Tibial artery (tissue), 4 donors: ENCODE measurements around the gene ENAH.
"Not testable (repeated sequence)": the region's sequence is repeated elsewhere in the genome, so short reads cannot be mapped to it uniquely, and the experiment has no call there.

Experiments
- DNase-seq, 2 donors: peaks; one replicate each; pipeline ENCODE4 v3.0.0-alpha.2; 2019
- H3K27ac ChIP-seq, 2 donors: fragments of 200-600 bp; sonication (generic) in 1 of 2; 1 replicate in 1 of 2; 2 replicates in 1 of 2; pipeline ENCODE4 v1.5.1; 2018 to 2019; ENCODE audit warnings: mild to moderate bottlenecking in 1 of 2
- H3K27me3 ChIP-seq, 2 donors: fragments of 200-600 bp; sonication (generic) in 1 of 2; one replicate each; pipeline versions ENCODE4 v1.5.1 to v1.6.0; 2016 to 2019
- H3K36me3 ChIP-seq, 3 donors: fragments of 200-600 bp; sonication (generic) in 2 of 3; one replicate each; pipeline ENCODE4 v1.5.1; 2016 to 2019; ENCODE audit warnings: mild to moderate bottlenecking in 2 of 3
- H3K4me1 ChIP-seq, 4 donors: fragments of 200-600 bp; sonication (generic) in 2 of 4; 1 replicate in 3 of 4; 2 replicates in 1 of 4; pipeline ENCODE4 v1.5.1; 2016 to 2019
- H3K4me3 ChIP-seq, 2 donors: fragments of 200-600 bp; sonication (generic) in 1 of 2; 1 replicate in 1 of 2; 2 replicates in 1 of 2; pipeline ENCODE4 v1.5.1; 2018 to 2019; ENCODE audit warnings: mild to moderate bottlenecking in 2 of 2
- H3K9me3 ChIP-seq, 3 donors: fragments of 200-600 bp; sonication (generic) in 1 of 3; one replicate each; pipeline ENCODE4 v1.5.1; 2016 to 2019
- CTCF ChIP-seq, 2 experiments: fragments of 200-600 bp in 1 of 2; fragments of 450-650 bp in 1 of 2; IDR thresholded peaks; one replicate each; pipeline ENCODE4 v1.5.1; 2017 to 2019; ENCODE audit warnings: antibody characterized with exemption in 2 of 2, mild to moderate bottlenecking in 1 of 2, moderate library complexity in 1 of 2
- intact Hi-C: fragments of 100-400 bp; cut with DNase I; formaldehyde crosslinking; loops from one replicate; pipeline ENCODE4 v1.15.0; 2023; ENCODE audit warnings: low total_unique reads

Gene ENAH

GRCh38 chr1:225617479-225617878 lies 35.4 kb downstream of the ENAH start:
- H3K4me3 ChIP-seq = no peak overlapping the region
- peak overlapping the region in 1 of 2 donors; percentile 1 for H3K27ac ChIP-seq
- no peak for DNase-seq
- H3K9me3 ChIP-seq = no peaks in the 10 kb centered on the region
- TF ChIP-seq CTCF (IDR thresholded peaks at IDR 0.05) = no peak
- intact Hi-C loops = no loop called here
- no peaks in the 10 kb centered on the region for H3K27me3 ChIP-seq
- no peaks in the 10 kb centered on the region for H3K36me3 ChIP-seq
- H3K4me1 ChIP-seq = peaks cover 0 to 53% (median 11%) of the 10 kb centered on the region in 4 donors

- DNase-seq, intact Hi-C loops, H3K4me3 ChIP-seq, H3K27me3 ChIP-seq, H3K36me3 ChIP-seq, H3K9me3 ChIP-seq, H3K27ac ChIP-seq: not testable (repeated sequence)
- peaks cover 0 to 72% (median 20%) of the 10 kb centered on the region in 4 donors for H3K4me1 ChIP-seq
Measured at GRCh38 chr1:225615403-225615790, 37.5 kb downstream of the ENAH start.

- intact Hi-C loops = no loop called here
- Histone ChIP-seq H3K4me3 (no peak overlapping the region), H3K27me3 (no peaks in the 10 kb centered on the region), H3K4me1 (peaks cover 0 to 75% (median 16%) of the 10 kb centered on the region in 4 donors), H3K27ac (peak overlapping the region; percentile 57 to 60), H3K9me3 (no peaks in the 10 kb centered on the region), H3K36me3 (no peaks in the 10 kb centered on the region)
- no peak for DNase-seq
- no peak for TF ChIP-seq CTCF (IDR thresholded peaks at IDR 0.05)
Measured at GRCh38 chr1:225613006-225613405, 39.9 kb downstream of the ENAH start.

GRCh38 chr1:225612287-225612686 lies 40.6 kb downstream of the ENAH start:
- no peak overlapping the region for H3K4me3 ChIP-seq
- H3K27me3 ChIP-seq = no peaks in the 10 kb centered on the region
- no peaks in the 10 kb centered on the region for H3K9me3 ChIP-seq
- DNase-seq = no peak
- intact Hi-C loops = no loop called here
- peak overlapping the region; percentile 57 to 60 for H3K27ac ChIP-seq
- H3K36me3 ChIP-seq = no peaks in the 10 kb centered on the region
- no peak for TF ChIP-seq CTCF (IDR thresholded peaks at IDR 0.05)
- H3K4me1 ChIP-seq = peaks cover 0 to 75% (median 16%) of the 10 kb centered on the region in 4 donors

GRCh38 chr1:225611537-225612223 lies 41.2 kb downstream of the ENAH start:
- no peak for DNase-seq
- no peaks in the 10 kb centered on the region for H3K36me3 ChIP-seq
- H3K9me3 ChIP-seq = no peaks in the 10 kb centered on the region
- peak overlapping the region; percentile 57 to 60 for H3K27ac ChIP-seq
- no peaks in the 10 kb centered on the region for H3K27me3 ChIP-seq
- no peak overlapping the region for H3K4me3 ChIP-seq
- peaks cover 0 to 75% (median 21%) of the 10 kb centered on the region in 4 donors for H3K4me1 ChIP-seq
- no peak for TF ChIP-seq CTCF (IDR thresholded peaks at IDR 0.05)
- intact Hi-C loops = no loop called here

GRCh38 chr1:225610539-225610938 lies 42.4 kb downstream of the ENAH start:
- no peaks in the 10 kb centered on the region for H3K9me3 ChIP-seq
- H3K4me3 ChIP-seq = no peak overlapping the region
- TF ChIP-seq CTCF (IDR thresholded peaks at IDR 0.05) = no peak
- DNase-seq = no peak
- no peaks in the 10 kb centered on the region for H3K36me3 ChIP-seq
- peaks cover 0 to 85% (median 24%) of the 10 kb centered on the region in 4 donors for H3K4me1 ChIP-seq
- no peaks in the 10 kb centered on the region for H3K27me3 ChIP-seq
- intact Hi-C loops = no loop called here
- peak overlapping the region; percentile 57 to 60 for H3K27ac ChIP-seq
